ENCODE measurements around the gene THSD7B.

THSD7B gene

GRCh38 chr2:137435162-137435561 is 669.8 kb downstream of the THSD7B start:
- H3K27ac ChIP-seq: no peak overlapping the region
- no peak for DNase-seq (ENCODE audit: low read depth, low spot score)

- no peak for DNase-seq (ENCODE audit: low read depth, low spot score)
Measured at GRCh38 chr2:137437386-137437785, 672.0 kb downstream of the THSD7B start.

DNA sequence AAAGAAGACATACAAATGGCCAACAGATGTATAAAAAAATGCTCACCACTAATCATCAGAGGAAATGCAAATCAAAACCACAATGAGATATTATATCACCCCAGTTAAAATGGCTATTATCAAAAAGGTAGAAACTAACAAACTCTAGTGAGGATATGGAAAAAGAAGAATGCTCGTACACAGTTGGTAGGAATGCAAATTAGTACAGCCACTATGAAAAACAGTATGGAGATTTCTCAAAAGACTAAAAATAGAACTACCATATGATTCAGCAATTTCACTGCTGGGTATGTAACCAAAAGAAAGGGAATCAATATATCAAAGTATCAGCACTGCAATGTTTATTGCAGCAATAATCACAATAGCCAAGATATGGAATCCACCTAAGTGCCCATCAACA is 679.6 kb downstream of the THSD7B start:
- no peak overlapping the region for H3K27ac ChIP-seq
- no peak for DNase-seq (ENCODE audit: low read depth, low spot score)

More at GRCh38 chr2:137437386-137437785, 672.0 kb downstream of the THSD7B start:
- no peak overlapping the region for H3K27ac ChIP-seq

DNA sequence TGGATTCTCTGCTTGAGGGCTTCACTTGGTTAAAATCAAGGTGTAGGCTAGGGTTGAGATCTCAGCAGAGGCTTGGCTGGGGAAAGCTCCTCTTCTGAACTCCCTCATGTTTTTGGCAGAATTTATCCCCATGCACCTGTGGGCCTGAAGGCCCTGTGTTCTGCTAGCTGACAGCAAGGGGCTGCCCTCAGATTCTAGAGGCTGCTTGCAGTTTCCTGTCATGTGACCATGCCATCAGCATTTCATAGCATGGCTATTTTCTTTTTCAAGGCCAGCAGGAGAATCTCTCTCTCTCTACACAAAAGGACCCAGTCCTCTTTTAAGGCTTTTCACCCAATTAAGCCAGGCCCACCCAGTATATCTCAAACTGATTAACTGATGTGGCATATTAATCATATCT is 684.1 kb downstream of the THSD7B start:
- no peak overlapping the region for H3K27ac ChIP-seq
- DNase-seq (ENCODE audit: low read depth, low spot score): no peak

DNA sequence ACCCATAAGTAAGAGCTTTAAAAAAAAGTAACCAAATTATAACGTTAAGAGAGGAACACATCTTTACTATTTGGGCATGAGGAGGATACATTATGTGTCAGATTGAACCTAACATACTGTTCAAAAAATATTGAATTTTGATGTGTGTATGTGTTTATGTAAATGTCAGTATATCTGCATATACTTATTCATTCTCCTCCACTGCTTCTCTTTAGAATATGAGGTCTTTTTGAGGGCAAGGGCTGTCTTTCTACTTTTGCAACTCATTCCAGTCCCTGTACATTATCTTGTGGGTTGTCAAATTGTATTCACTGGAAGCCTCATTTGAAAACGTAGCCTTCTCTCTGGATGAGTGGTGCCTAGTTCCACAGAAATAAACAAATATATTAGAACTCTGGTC is 689.5 kb downstream of the THSD7B start:
- no peak for DNase-seq (ENCODE audit: low read depth, low spot score)
- H3K27ac ChIP-seq: no peak overlapping the region

- H3K27ac ChIP-seq: no peak overlapping the region
- peak; percentile 5 for DNase-seq (ENCODE audit: low read depth, low spot score)
Measured at GRCh38 chr2:137467246-137467862, 702.0 kb downstream of the THSD7B start.

DNA sequence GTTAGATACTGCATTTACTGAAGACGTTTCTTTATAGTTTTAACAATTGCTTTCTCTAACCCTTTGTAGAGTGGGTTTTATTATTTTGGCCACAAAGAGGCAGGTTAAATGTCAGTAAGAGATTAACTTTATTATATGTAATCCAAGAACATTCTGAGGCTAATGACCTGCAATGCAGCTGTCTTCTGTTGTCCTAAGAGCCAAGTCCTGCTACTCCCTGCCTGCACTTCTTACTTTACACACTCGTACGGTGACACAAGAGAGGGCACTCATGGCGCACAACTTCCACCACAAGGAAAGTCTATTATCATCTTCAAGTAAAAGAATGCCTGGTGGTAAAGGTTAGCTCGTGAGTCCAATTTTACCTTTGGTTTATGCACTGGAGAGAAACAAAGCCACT is 727.9 kb downstream of the THSD7B start:
- H3K27ac ChIP-seq: no peak overlapping the region
- DNase-seq (ENCODE audit: low read depth, low spot score): no peak

- DNase-seq (ENCODE audit: low read depth, low spot score): no peak
- no peak overlapping the region for H3K27ac ChIP-seq
Measured at GRCh38 chr2:137500599-137500998, 735.3 kb downstream of the THSD7B start.

GRCh38 chr2:137507237-137507636 is 741.9 kb downstream of the THSD7B start:
- DNase-seq (ENCODE audit: low read depth, low spot score): no peak
- no peak overlapping the region for H3K27ac ChIP-seq

- H3K27ac ChIP-seq: no peak overlapping the region
- peak; percentile 5 for DNase-seq (ENCODE audit: low read depth, low spot score)
Measured at GRCh38 chr2:137508739-137509384, 743.5 kb downstream of the THSD7B start.

GRCh38 chr2:137511526-137511925 is 746.2 kb downstream of the THSD7B start:
- H3K27ac ChIP-seq: no peak overlapping the region
- no peak for DNase-seq (ENCODE audit: low read depth, low spot score)

GRCh38 chr2:137521653-137522619 is 756.6 kb downstream of the THSD7B start:
- no peak for DNase-seq (ENCODE audit: low read depth, low spot score)
- no peak overlapping the region for H3K27ac ChIP-seq

DNA sequence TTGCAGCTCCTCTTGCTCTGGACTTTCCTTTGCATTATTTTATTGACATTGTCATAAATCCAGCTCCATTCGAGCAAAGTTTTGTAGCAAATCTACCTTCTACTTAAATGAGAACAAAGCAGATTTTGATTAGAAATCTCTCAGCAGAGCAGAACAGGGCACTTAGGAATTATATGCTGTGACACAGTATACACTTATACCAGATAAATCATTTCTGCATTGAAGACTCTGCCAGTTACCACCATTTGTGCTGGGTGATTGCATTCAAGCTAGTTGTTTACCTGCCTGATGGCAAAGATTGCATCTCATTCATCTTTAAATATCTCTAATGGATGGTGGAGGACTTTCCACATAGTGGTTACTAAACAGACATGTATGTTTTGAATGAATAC is 757.3 kb downstream of the THSD7B start:
- DNase-seq (ENCODE audit: low read depth, low spot score): no peak
- no peak overlapping the region for H3K27ac ChIP-seq

GRCh38 chr2:137523931-137524330 is 758.6 kb downstream of the THSD7B start:
- no peak overlapping the region for H3K27ac ChIP-seq
- DNase-seq (ENCODE audit: low read depth, low spot score): no peak

- no peak overlapping the region for H3K27ac ChIP-seq
- no peak for DNase-seq (ENCODE audit: low read depth, low spot score)
Measured at GRCh38 chr2:137525132-137525531, 759.8 kb downstream of the THSD7B start.

DNA sequence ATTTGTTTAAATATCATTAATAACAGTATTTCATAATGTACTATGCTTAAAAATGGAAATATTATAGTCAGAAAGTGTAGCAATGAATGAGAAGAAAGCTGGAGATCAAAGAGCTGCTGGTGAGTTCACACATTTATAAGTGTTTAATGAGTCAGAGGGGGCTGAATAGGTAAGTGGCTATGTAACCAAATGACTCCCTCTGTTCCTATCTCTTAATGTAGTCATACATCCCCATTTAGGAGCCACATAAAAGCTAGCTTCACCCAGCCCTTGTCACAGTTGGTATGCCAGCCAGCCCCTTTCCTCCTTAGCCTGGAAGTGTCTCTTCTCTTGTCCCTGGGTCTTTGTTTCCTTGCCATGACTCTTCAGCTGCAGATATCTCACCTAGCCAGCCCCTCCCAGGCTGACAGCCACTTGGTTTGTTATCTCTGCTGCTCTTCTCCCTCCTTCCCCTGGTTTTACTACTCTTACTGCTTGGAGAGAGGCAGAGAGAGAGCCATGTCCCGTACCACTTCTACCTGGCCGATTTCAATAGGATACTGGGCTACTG is 760.4 kb downstream of the THSD7B start:
- no peak overlapping the region for H3K27ac ChIP-seq
- DNase-seq (ENCODE audit: low read depth, low spot score): no peak

DNA sequence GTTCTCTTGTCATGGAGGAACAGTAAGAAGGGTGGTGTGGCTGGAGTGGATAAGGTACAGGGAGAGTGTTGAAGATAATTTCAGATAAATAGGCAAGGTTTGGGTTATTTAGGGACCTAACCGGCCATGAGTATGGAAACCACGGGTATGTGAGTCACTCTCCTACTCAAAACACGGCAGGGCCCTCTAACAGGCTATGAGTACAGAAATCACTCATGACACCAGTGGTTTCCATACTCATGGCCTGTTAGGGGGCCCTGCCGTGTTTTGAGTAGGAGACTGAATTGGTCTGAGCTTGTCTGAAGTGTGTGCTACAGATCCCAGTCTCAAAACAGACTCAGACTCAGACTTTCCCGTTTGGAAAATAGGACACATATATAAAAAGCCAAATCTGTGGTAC is 770.6 kb downstream of the THSD7B start:
- no peak overlapping the region for H3K27ac ChIP-seq

DNA sequence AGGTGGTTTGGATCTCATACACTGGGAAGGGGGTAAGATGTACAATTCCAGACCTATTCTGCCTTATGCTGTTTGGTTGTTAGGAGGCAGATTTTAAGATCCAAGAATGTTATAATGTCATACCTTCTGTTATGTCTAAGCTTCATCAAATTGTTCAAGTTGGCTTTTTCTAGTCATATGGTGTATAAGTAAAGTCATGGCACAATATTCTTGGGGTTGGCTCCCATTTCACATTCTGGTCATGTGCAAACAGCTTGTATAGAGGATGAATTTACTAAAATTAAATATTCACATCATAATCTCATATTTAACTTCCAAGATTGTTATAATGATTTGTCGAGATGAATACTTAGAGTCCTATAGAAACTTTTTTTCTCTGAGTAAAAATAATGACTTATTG is 774.0 kb downstream of the THSD7B start:
- no peak overlapping the region for H3K27ac ChIP-seq
- no peak for DNase-seq (ENCODE audit: low read depth, low spot score)

More for the DNA sequence above, 770.6 kb downstream of the THSD7B start:
- no peak for DNase-seq (ENCODE audit: low read depth, low spot score)

- H3K27ac ChIP-seq: no peak overlapping the region
- DNase-seq (ENCODE audit: low read depth, low spot score): no peak
Measured at GRCh38 chr2:137547842-137548241, 782.5 kb downstream of the THSD7B start.

DNA sequence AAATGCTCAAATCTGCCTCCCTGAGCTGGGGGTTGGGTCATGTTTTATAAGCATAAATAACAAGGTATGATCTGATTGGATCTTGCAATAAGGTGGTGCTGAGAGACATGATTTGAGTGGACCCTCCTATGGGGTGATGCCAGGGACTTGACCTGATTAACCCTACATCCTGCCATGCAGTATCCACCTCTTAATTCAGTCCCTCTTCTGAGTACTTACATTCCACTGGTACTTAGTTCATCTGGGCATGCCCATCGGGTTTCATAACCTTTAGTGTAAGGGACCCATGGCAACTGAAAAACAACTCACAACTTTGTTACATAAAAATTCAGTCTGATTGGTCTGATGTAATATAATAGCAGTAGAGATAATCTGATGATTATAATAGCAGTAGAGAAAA is 801.0 kb downstream of the THSD7B start:
- no peak for DNase-seq (ENCODE audit: low read depth, low spot score)
- H3K27ac ChIP-seq: no peak overlapping the region

- no peak overlapping the region for H3K27ac ChIP-seq
- no peak for DNase-seq (ENCODE audit: low read depth, low spot score)
Measured at GRCh38 chr2:137570484-137570883, 805.1 kb downstream of the THSD7B start.

All from epithelial cell of prostate (primary cell).